ENCODE results near the gene B3GALT6. TPM values are rescaled to one million over a fixed set of nuclear protein-coding genes. Genes with fewer than 3 reads are reported as not detected.
A peak's percentile ranks its signal among the peaks of the same experiment; 100 is the strongest.

Gene B3GALT6
- total RNA-seq, 2 experiments from 2014 or later, result 13.3 to 14.4 TPM

- POLR2A ChIA-PET, result no interaction called here
- no peaks in the 10 kb centered on the region for H3K27me3 Mint-ChIP-seq
- CTCF ChIA-PET, result no interaction called here
- H3K36me3 Mint-ChIP-seq (ENCODE audit: low read depth), result peaks cover 82% of the 10 kb centered on the region
- H3K9me3 Mint-ChIP-seq, result peaks cover 5% of the 10 kb centered on the region
- H3K4me1 Mint-ChIP-seq, result peaks cover 33% of the 10 kb centered on the region
- no peak for DNase-seq
- H3K4me3 Mint-ChIP-seq, result no peak overlapping the region
- no peak overlapping the region for H3K27ac Mint-ChIP-seq
Observed at GRCh38 chr1:1223891-1224290, 8.1 kb upstream of the B3GALT6 start.

- peaks cover 80% of the 10 kb centered on the region for H3K36me3 Mint-ChIP-seq (ENCODE audit: low read depth)
- no peak for DNase-seq
- CTCF ChIA-PET, result no interaction called here
- H3K9me3 Mint-ChIP-seq, result peaks cover 2% of the 10 kb centered on the region
- peaks cover 31% of the 10 kb centered on the region for H3K4me1 Mint-ChIP-seq
- peak overlapping the region; percentile 48 for H3K27ac Mint-ChIP-seq
- no peak overlapping the region for H3K4me3 Mint-ChIP-seq
- H3K27me3 Mint-ChIP-seq, result no peaks in the 10 kb centered on the region
- POLR2A ChIA-PET, result interaction anchor here (1.4 kb wide), 1 partner anchor 12 kb away, joined by 3 read pairs; no protein-coding TSS in a partner anchor
Observed at GRCh38 chr1:1225238-1225845, 6.7 kb upstream of the B3GALT6 start.

- no peak for DNase-seq
- Mint-ChIP-seq H3K27ac (peak overlapping the region; percentile 48), H3K9me3 (peaks cover 2% of the 10 kb centered on the region), H3K4me3 (no peak overlapping the region), H3K27me3 (no peaks in the 10 kb centered on the region), H3K36me3 (ENCODE audit: low read depth) (peaks cover 79% of the 10 kb centered on the region), H3K4me1 (peaks cover 31% of the 10 kb centered on the region)
- ChIA-PET CTCF (no interaction called here), POLR2A (interaction anchor here (1.6 kb wide), 1 partner anchor 13 kb away, joined by 4 read pairs; no protein-coding TSS in a partner anchor)
Observed at GRCh38 chr1:1225913-1226312, 6.1 kb upstream of the B3GALT6 start.

- no peaks in the 10 kb centered on the region for H3K27me3 Mint-ChIP-seq
- H3K9me3 Mint-ChIP-seq, result peaks cover 2% of the 10 kb centered on the region
- H3K4me1 Mint-ChIP-seq, result peaks cover 34% of the 10 kb centered on the region
Observed at GRCh38 chr1:1226566-1227362, 5.3 kb upstream of the B3GALT6 start.

GRCh38 chr1:1227386-1227785 lies 4.7 kb upstream of the B3GALT6 start:
- peaks cover 73% of the 10 kb centered on the region for H3K36me3 Mint-ChIP-seq (ENCODE audit: low read depth)
- peaks cover 2% of the 10 kb centered on the region for H3K9me3 Mint-ChIP-seq
- no peak overlapping the region for H3K4me3 Mint-ChIP-seq
- CTCF ChIA-PET, result no interaction called here
- peaks cover 34% of the 10 kb centered on the region for H3K4me1 Mint-ChIP-seq
- no peak overlapping the region for H3K27ac Mint-ChIP-seq
- DNase-seq, result no peak
- H3K27me3 Mint-ChIP-seq, result no peaks in the 10 kb centered on the region
- POLR2A ChIA-PET, result interaction anchor here (0.9 to 1.6 kb wide), 2 partner anchors 15 to 67 kb away, joined by 3 to 4 read pairs; no protein-coding TSS in a partner anchor

More at GRCh38 chr1:1226566-1227362, 5.3 kb upstream of the B3GALT6 start:
- H3K36me3 Mint-ChIP-seq (ENCODE audit: low read depth), result peaks cover 76% of the 10 kb centered on the region
- DNase-seq, result no peak
- ChIA-PET CTCF (no interaction called here), POLR2A (interaction anchor here (0.9 to 1.6 kb wide), 2 partner anchors 14 to 68 kb away, joined by 3 to 4 read pairs; no protein-coding TSS in a partner anchor)
- H3K4me3 Mint-ChIP-seq, result no peak overlapping the region
- H3K27ac Mint-ChIP-seq, result no peak overlapping the region

GRCh38 chr1:1228187-1228586 lies 3.9 kb upstream of the B3GALT6 start:
- H3K4me1 Mint-ChIP-seq, result peaks cover 30% of the 10 kb centered on the region
- ChIA-PET CTCF (no interaction called here), POLR2A (no interaction called here)
- no peak for DNase-seq
- peaks cover 2% of the 10 kb centered on the region for H3K9me3 Mint-ChIP-seq
- H3K4me3 Mint-ChIP-seq, result no peak overlapping the region
- no peak overlapping the region for H3K27ac Mint-ChIP-seq
- peaks cover 65% of the 10 kb centered on the region for H3K36me3 Mint-ChIP-seq (ENCODE audit: low read depth)
- no peaks in the 10 kb centered on the region for H3K27me3 Mint-ChIP-seq

- H3K27me3 Mint-ChIP-seq, result no peaks in the 10 kb centered on the region
- no peak for DNase-seq
- peaks cover 65% of the 10 kb centered on the region for H3K36me3 Mint-ChIP-seq (ENCODE audit: low read depth)
- ChIA-PET POLR2A (interaction anchor here (0.6 kb wide), 1 partner anchor 33 kb away, joined by 3 read pairs; no protein-coding TSS in a partner anchor), CTCF (interaction anchor here (1.1 to 3.7 kb wide), 2 partner anchors 9 to 107 kb away, joined by 3 to 47 read pairs; no protein-coding TSS in a partner anchor)
- peaks cover 34% of the 10 kb centered on the region for H3K4me1 Mint-ChIP-seq
- H3K27ac Mint-ChIP-seq, result no peak overlapping the region
- H3K4me3 Mint-ChIP-seq, result no peak overlapping the region
- peaks cover 5% of the 10 kb centered on the region for H3K9me3 Mint-ChIP-seq
Observed at GRCh38 chr1:1228596-1229321, 3.3 kb upstream of the B3GALT6 start.

GRCh38 chr1:1229770-1230169 lies 2.3 kb upstream of the B3GALT6 start:
- ChIA-PET POLR2A (interaction anchor here (2.0 to 3.2 kb wide), 4 partner anchors 11 to 108 kb away, joined by 11 to 19 read pairs (median 14); partner anchors contain the start of gene TNFRSF4), CTCF (interaction anchor here (1.1 to 3.7 kb wide), 2 partner anchors 10 to 108 kb away, joined by 3 to 47 read pairs; no protein-coding TSS in a partner anchor)
- Mint-ChIP-seq H3K4me3 (peak overlapping the region; percentile 85), H3K36me3 (ENCODE audit: low read depth) (peaks cover 65% of the 10 kb centered on the region), H3K27ac (peak overlapping the region; percentile 91), H3K4me1 (peaks cover 44% of the 10 kb centered on the region), H3K27me3 (no peaks in the 10 kb centered on the region), H3K9me3 (peaks cover 5% of the 10 kb centered on the region)
- no peak for DNase-seq

GRCh38 chr1:1230656-1231399 lies 1.2 kb upstream of the B3GALT6 start:
- Mint-ChIP-seq H3K36me3 (ENCODE audit: low read depth) (peaks cover 54% of the 10 kb centered on the region), H3K9me3 (peaks cover 3% of the 10 kb centered on the region), H3K27me3 (no peaks in the 10 kb centered on the region), H3K4me1 (peaks cover 41% of the 10 kb centered on the region), H3K4me3 (peak overlapping the region; percentile 85), H3K27ac (peak overlapping the region; percentile 91)
- ChIA-PET CTCF (interaction anchor here (0.8 to 3.7 kb wide), 11 partner anchors 11 to 212 kb away, joined by 3 to 47 read pairs (median 3); partner anchors contain the start of gene UBE2J2), POLR2A (interaction anchor here (0.8 to 3.2 kb wide), 15 partner anchors 9 to 167 kb away, joined by 3 to 21 read pairs (median 9); partner anchors contain the start of genes TNFRSF18, TNFRSF4 and UBE2J2)
- DNase-seq, result no peak

GRCh38 chr1:1231400-1232207 lies 433 bp upstream of the B3GALT6 start, which contains the start of gene SDF4:
Gene SDF4, minus strand, starts transcription at chr1:1232001. Its CDS starts 3,229 bp downstream, at chr1:1228772.
- ChIA-PET POLR2A (interaction anchor here (0.8 to 3.2 kb wide), 17 partner anchors 9 to 191 kb away, joined by 3 to 21 read pairs (median 6); partner anchors contain the start of genes TNFRSF18, TNFRSF4 and UBE2J2), CTCF (interaction anchor here (0.8 to 3.7 kb wide), 11 partner anchors 12 to 212 kb away, joined by 3 to 47 read pairs (median 3); partner anchors contain the start of gene UBE2J2)
- H3K27me3 Mint-ChIP-seq, result no peaks in the 10 kb centered on the region
- peak within 1 kb of the TSS; percentile 85 for H3K4me3 Mint-ChIP-seq
- peaks cover 47% of the 10 kb centered on the region for H3K36me3 Mint-ChIP-seq (ENCODE audit: low read depth)
- DNase-seq, result peak; percentile 97
- peak within 1 kb of the TSS; percentile 91 for H3K27ac Mint-ChIP-seq
- peaks cover 3% of the 10 kb centered on the region for H3K9me3 Mint-ChIP-seq
- H3K4me1 Mint-ChIP-seq, result peaks cover 37% of the 10 kb centered on the region

Measured in activated CD4-positive, alpha-beta memory T cell treated with anti-CD3 and anti-CD28 coated beads, Interleukin-2, amount 10 ng/mL, durations not matched to agents 7 days and 5 days (primary cell).